ENCODE results near the gene WDR31. TPM values are rescaled to one million over a fixed set of nuclear protein-coding genes. Genes with fewer than 3 reads are reported as not detected.

Gene WDR31
- polyA plus RNA-seq, 1 donor (not counting 4 experiments of a cell fraction or from before 2014, with no cell fraction given): 0.94 TPM

- H2AFZ ChIP-seq (ENCODE audit: control insufficient read depth, low read length): no peak overlapping the region
- no peaks in the 10 kb centered on the region for H3K79me2 ChIP-seq (ENCODE audit: control insufficient read depth, insufficient read depth, low read length)
- no peak for DNase-seq (ENCODE audit: low read depth, low spot score)
- TF ChIP-seq EZH2 (IDR thresholded peaks at IDR 0.05; ENCODE audit: low read length) (no peak), CTCF (optimal IDR thresholded peaks at IDR 0.05 in 1 of 3, IDR thresholded peaks at IDR 0.05 in 1 of 3, conservative IDR thresholded peaks at IDR 0.05 in 1 of 3; ENCODE audit: extremely low read depth in 1 of 3, insufficient read depth in 2 of 3, low read length in 3 of 3) (no peak)
- dilution Hi-C loops (cut with MboI; ENCODE audit: extremely low pct_ligation_motif_present, low sequenced_read_pairs): loop anchor here (10.0 kb wide), 1 partner anchor 56 kb away; the partner anchor contains the start of gene ALAD
- H4K20me1 ChIP-seq (ENCODE audit: control insufficient read depth, extremely low read depth, insufficient read depth, low read length): no peaks in the 10 kb centered on the region
- peaks cover 31% of the 10 kb centered on the region for H3K27me3 ChIP-seq (ENCODE audit: control insufficient read depth, extremely low read depth, insufficient read depth, low read length)
- H3K4me1 ChIP-seq (ENCODE audit: control insufficient read depth, extremely low read depth, insufficient read depth, low read length): peaks cover 9% of the 10 kb centered on the region
- no peak for FAIRE-seq
- no peaks in the 10 kb centered on the region for H3K9me1 ChIP-seq (ENCODE audit: control insufficient read depth, extremely low read depth, insufficient read depth, low read length)
- no peak overlapping the region for H3K4me3 ChIP-seq (ENCODE audit: control insufficient read depth in 2 of 3, extremely low read depth in 1 of 3, insufficient read depth in 2 of 3, low read depth in 1 of 3, low read length in 3 of 3)
- H3K36me3 ChIP-seq (ENCODE audit: control insufficient read depth in 2 of 2, extremely low read depth in 1 of 2, insufficient read depth in 2 of 2, low read length in 2 of 2): no peaks in the 10 kb centered on the region
- no peak overlapping the region for H3K4me2 ChIP-seq (ENCODE audit: control insufficient read depth, extremely low read depth, insufficient read depth, low read depth, low read length)
- no peaks in the 10 kb centered on the region for H3K9me3 ChIP-seq (ENCODE audit: control insufficient read depth, low read depth, low read length)
- H3K27ac ChIP-seq (ENCODE audit: control insufficient read depth, insufficient read depth, low read length): no peak overlapping the region
- H3K9ac ChIP-seq (ENCODE audit: control insufficient read depth, extremely low read depth, insufficient read depth, low read length): no peak overlapping the region
Measured at GRCh38 chr9:113348437-113348836, 8.4 kb upstream of the WDR31 start.

- peaks cover 11% of the 10 kb centered on the region for H3K4me1 ChIP-seq (ENCODE audit: control insufficient read depth, extremely low read depth, insufficient read depth, low read length)
- H3K9ac ChIP-seq (ENCODE audit: control insufficient read depth, extremely low read depth, insufficient read depth, low read length): no peak overlapping the region
- H3K27ac ChIP-seq (ENCODE audit: control insufficient read depth, insufficient read depth, low read length): no peak overlapping the region
- no peak overlapping the region for H3K4me2 ChIP-seq (ENCODE audit: control insufficient read depth, extremely low read depth, insufficient read depth, low read depth, low read length)
- DNase-seq (ENCODE audit: low read depth, low spot score) (no peak), FAIRE-seq (no peak)
- peaks cover 23% of the 10 kb centered on the region for H3K27me3 ChIP-seq (ENCODE audit: control insufficient read depth, extremely low read depth, insufficient read depth, low read length)
- H3K9me1 ChIP-seq (ENCODE audit: control insufficient read depth, extremely low read depth, insufficient read depth, low read length): no peaks in the 10 kb centered on the region
- H3K36me3 ChIP-seq (ENCODE audit: control insufficient read depth in 2 of 2, extremely low read depth in 1 of 2, insufficient read depth in 2 of 2, low read length in 2 of 2): no peaks in the 10 kb centered on the region
- no peaks in the 10 kb centered on the region for H4K20me1 ChIP-seq (ENCODE audit: control insufficient read depth, extremely low read depth, insufficient read depth, low read length)
- dilution Hi-C loops (cut with MboI; ENCODE audit: extremely low pct_ligation_motif_present, low sequenced_read_pairs): loop anchor here (10.0 kb wide), 1 partner anchor 59 kb away; the partner anchor contains the start of gene ALAD
- H3K4me3 ChIP-seq (ENCODE audit: control insufficient read depth in 2 of 3, extremely low read depth in 1 of 3, insufficient read depth in 2 of 3, low read depth in 1 of 3, low read length in 3 of 3): no peak overlapping the region
- no peak overlapping the region for H2AFZ ChIP-seq (ENCODE audit: control insufficient read depth, low read length)
- H3K79me2 ChIP-seq (ENCODE audit: control insufficient read depth, insufficient read depth, low read length): no peaks in the 10 kb centered on the region
- H3K9me3 ChIP-seq (ENCODE audit: control insufficient read depth, low read depth, low read length): no peaks in the 10 kb centered on the region
- TF ChIP-seq EZH2 (IDR thresholded peaks at IDR 0.05; ENCODE audit: low read length): no peak
- no peak for TF ChIP-seq CTCF (optimal IDR thresholded peaks at IDR 0.05 in 1 of 3, IDR thresholded peaks at IDR 0.05 in 1 of 3, conservative IDR thresholded peaks at IDR 0.05 in 1 of 3; ENCODE audit: extremely low read depth in 1 of 3, insufficient read depth in 2 of 3, low read length in 3 of 3)
Measured at GRCh38 chr9:113345671-113346070, 5.6 kb upstream of the WDR31 start.

All from keratinocyte (primary cell).